SH-SY5Y (cell line): ENCODE data around the gene SCYL1.

Experiments used
- GATA2 ChIP-seq: IDR thresholded peaks from 2 replicates; pipeline ENCODE4 v1.6.1; 2011; ENCODE audit warnings: mild to moderate bottlenecking, low read depth, low read length
- GATA3 ChIP-seq: IDR thresholded peaks from 2 replicates; pipeline ENCODE4 v1.6.1; 2011; ENCODE audit warnings: low read depth, mild to moderate bottlenecking, low read length, moderate library complexity

DNA sequence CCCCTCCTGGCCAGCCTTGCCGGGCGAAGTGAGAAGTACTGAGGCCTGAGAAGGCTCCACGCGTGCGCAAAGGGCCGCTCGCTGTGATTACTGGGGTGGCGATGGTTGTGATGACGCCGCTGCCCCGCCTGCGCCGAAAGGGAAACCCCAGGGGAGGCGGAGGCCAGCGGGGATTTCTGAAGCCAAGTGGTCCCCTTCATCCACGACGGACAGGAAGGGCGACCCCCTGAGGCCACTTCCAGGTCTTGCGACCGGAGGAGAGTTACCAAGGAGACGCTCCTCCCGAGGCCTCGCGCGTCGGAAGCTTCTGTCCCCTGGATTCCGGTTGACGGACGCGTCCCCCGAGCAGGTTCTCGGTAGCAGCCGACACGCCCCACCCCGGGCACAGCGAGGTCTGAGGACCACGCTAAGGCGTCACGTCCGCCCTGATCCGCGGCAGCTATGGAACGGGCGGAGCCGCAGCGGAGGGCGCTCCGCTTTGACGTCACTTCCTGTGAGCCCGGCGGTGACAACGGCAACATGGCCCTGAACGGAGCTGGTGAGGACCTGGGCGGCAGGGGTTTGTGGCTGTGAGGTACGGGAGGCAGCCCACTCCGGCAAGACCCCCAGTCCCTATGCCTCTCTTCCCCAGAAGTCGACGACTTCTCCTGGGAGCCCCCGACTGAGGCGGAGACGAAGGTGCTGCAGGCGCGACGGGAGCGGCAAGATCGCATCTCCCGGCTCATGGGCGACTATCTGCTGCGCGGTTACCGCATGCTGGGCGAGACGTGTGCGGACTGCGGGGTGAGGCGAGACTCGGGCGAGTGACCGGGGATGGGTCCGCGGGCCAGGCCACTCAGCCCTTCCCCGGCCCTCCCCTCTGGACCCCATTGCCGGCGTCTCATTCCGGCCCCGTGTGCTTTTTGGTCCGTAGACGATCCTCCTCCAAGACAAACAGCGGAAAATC, 45.4 kb downstream of the SCYL1 start, which contains the start of gene ZNRD2:
- no peak for TF ChIP-seq GATA2
- no peak for TF ChIP-seq GATA3
